Neural progenitor cell (in vitro differentiated cells): ENCODE results near the gene GASK1A. TPM values are rescaled to one million over a fixed set of nuclear protein-coding genes. Genes with fewer than 3 reads are reported as not detected.

Source experiments
- DNase-seq: peaks from one replicate; pipeline ENCODE4 v3.0.0-alpha.2; 2016; ENCODE audit warnings: low spot score
- H2AFZ ChIP-seq: fragments of 200-600 bp; sonication (generic); replicated peaks from 2 replicates; pipeline ENCODE4 v1.6.1; 2016; ENCODE audit warnings: antibody characterized with exemption
- H3F3A ChIP-seq: fragments of 200-600 bp; sonication (generic); 2 replicates; pipeline ENCODE4 v1.6.1; 2016; ENCODE audit warnings: antibody characterized with exemption, low read depth
- H3K27ac ChIP-seq: fragments of 200-600 bp; sonication (generic); 2 replicates; pipeline ENCODE4 v1.5.1; 2016; ENCODE audit warnings: mild to moderate bottlenecking
- H3K27me3 ChIP-seq: fragments of 200-600 bp; sonication (generic); 2 replicates; pipeline ENCODE4 v1.6.1; 2016; ENCODE audit warnings: mild to moderate bottlenecking, moderate library complexity
- H3K36me3 ChIP-seq: fragments of 200-600 bp; sonication (generic); 2 replicates; pipeline ENCODE4 v1.5.1; 2016
- H3K4me1 ChIP-seq: fragments of 200-600 bp; sonication (generic); 2 replicates; pipeline ENCODE4 v1.6.1; 2016; ENCODE audit warnings: mixed run types
- H3K4me2 ChIP-seq: fragments of 200-600 bp; sonication (generic); 2 replicates; pipeline ENCODE4 v1.6.1; 2016
- H3K4me3 ChIP-seq: fragments of 200-600 bp; sonication (generic); 2 replicates; pipeline ENCODE4 v1.5.1; 2016
- H3K79me2 ChIP-seq: fragments of 200-600 bp; sonication (generic); 2 replicates; pipeline ENCODE4 v1.6.1; 2016; ENCODE audit warnings: low read depth
- H3K9ac ChIP-seq: fragments of 200-600 bp; sonication (generic); 2 replicates; pipeline ENCODE4 v1.6.1; 2016
- H3K9me3 ChIP-seq: fragments of 200-600 bp; sonication (generic); 2 replicates; pipeline ENCODE4 v1.5.1; 2016; ENCODE audit warnings: low read depth
- H4K20me1 ChIP-seq: fragments of 200-600 bp; sonication (generic); 2 replicates; pipeline ENCODE4 v1.6.1; 2016; ENCODE audit warnings: low read depth
- H3K27ac Mint-ChIP-seq: 3 replicates; pipeline ENCODE4 v1.8.0; 2021; ENCODE audit warnings: mixed read lengths
- H3K27me3 Mint-ChIP-seq: 2 replicates; pipeline ENCODE4 v1.8.0; 2022; ENCODE audit warnings: low read depth, mild to moderate bottlenecking, inconsistent platforms, moderate library complexity, mixed read lengths; ENCODE audit not compliant: insufficient read depth
- H3K36me3 Mint-ChIP-seq: 3 replicates; pipeline ENCODE4 v1.8.0; 2021; ENCODE audit warnings: mixed read lengths
- H3K4me1 Mint-ChIP-seq: 3 replicates; pipeline ENCODE4 v1.8.0; 2021; ENCODE audit warnings: mixed read lengths
- H3K4me3 Mint-ChIP-seq: 3 replicates; pipeline ENCODE4 v1.8.0; 2021; ENCODE audit warnings: mild to moderate bottlenecking, moderate library complexity, mixed read lengths
- H3K9me3 Mint-ChIP-seq: 3 replicates; pipeline ENCODE4 v1.8.0; 2020; ENCODE audit warnings: mixed read lengths
- CTCF ChIP-seq: fragments of 200-600 bp; sonication (generic); IDR thresholded peaks from 2 replicates; pipeline ENCODE4 v1.5.1; 2017; ENCODE audit warnings: antibody characterized with exemption, mild to moderate bottlenecking
- EZH2 ChIP-seq: fragments of 200-600 bp; sonication (generic); IDR thresholded peaks from 2 replicates; pipeline ENCODE4 v1.6.1; 2017; ENCODE audit warnings: antibody characterized with exemption, mild to moderate bottlenecking, moderate library complexity
- EZH2phosphoT487 ChIP-seq: fragments of 200-600 bp; sonication (generic); IDR thresholded peaks from 2 replicates; pipeline ENCODE4 v1.6.1; 2017; ENCODE audit warnings: antibody characterized with exemption
- total RNA-seq: library from RNA; depleted of rRNA; stranded (reverse); fragments of >200 nt; gene quantifications from 2 replicates; pipeline ENCODE4 v1.2.3, GENCODE V29; 2015; ENCODE audit warnings: low replicate concordance

GASK1A gene
- total RNA-seq, 1 donor from 2014 or later = 3.9 TPM

- H3K9ac ChIP-seq = no peak overlapping the region
- H3K27me3 Mint-ChIP-seq = peaks cover 2% of the 10 kb centered on the region
- no peaks in the 10 kb centered on the region for H3K79me2 ChIP-seq
- no peaks in the 10 kb centered on the region for H3K4me1 ChIP-seq
- H3K36me3 ChIP-seq = no peaks in the 10 kb centered on the region
- no peaks in the 10 kb centered on the region for H3K4me1 Mint-ChIP-seq
- no peaks in the 10 kb centered on the region for H3K9me3 ChIP-seq
- no peak overlapping the region for H3K27ac ChIP-seq
- no peaks in the 10 kb centered on the region for H4K20me1 ChIP-seq
- no peaks in the 10 kb centered on the region for H3K9me3 Mint-ChIP-seq
- H3K4me2 ChIP-seq = no peak overlapping the region
- peaks cover 4% of the 10 kb centered on the region for H3K36me3 Mint-ChIP-seq
- no peak overlapping the region for H3K27ac Mint-ChIP-seq
- DNase-seq = no peak
- TF ChIP-seq EZH2phosphoT487 (no peak), EZH2 (no peak), CTCF (no peak)
- H3K4me3 ChIP-seq = no peak overlapping the region
- H3K4me3 Mint-ChIP-seq = no peak overlapping the region
- no peaks in the 10 kb centered on the region for H3K27me3 ChIP-seq
- no peaks in the 10 kb centered on the region for H3F3A ChIP-seq
- H2AFZ ChIP-seq = no peak overlapping the region
These were observed 94.7 kb downstream of the GASK1A start for GRCh38 chr3:43073836-43074220.

- H3K27ac Mint-ChIP-seq = no peak overlapping the region
- no peaks in the 10 kb centered on the region for H3K36me3 ChIP-seq
- H3K4me3 ChIP-seq = no peak overlapping the region
- H3K9me3 Mint-ChIP-seq = no peaks in the 10 kb centered on the region
- H3F3A ChIP-seq = no peaks in the 10 kb centered on the region
- no peaks in the 10 kb centered on the region for H3K9me3 ChIP-seq
- no peaks in the 10 kb centered on the region for H3K27me3 ChIP-seq
- no peak overlapping the region for H3K4me2 ChIP-seq
- no peak overlapping the region for H3K9ac ChIP-seq
- no peaks in the 10 kb centered on the region for H3K4me1 ChIP-seq
- no peaks in the 10 kb centered on the region for H3K79me2 ChIP-seq
- no peaks in the 10 kb centered on the region for H4K20me1 ChIP-seq
- H3K4me3 Mint-ChIP-seq = no peak overlapping the region
- peaks cover 7% of the 10 kb centered on the region for H3K36me3 Mint-ChIP-seq
- no peak overlapping the region for H2AFZ ChIP-seq
- H3K4me1 Mint-ChIP-seq = no peaks in the 10 kb centered on the region
- no peak overlapping the region for H3K27ac ChIP-seq
- DNase-seq = no peak
- TF ChIP-seq CTCF (no peak), EZH2 (no peak), EZH2phosphoT487 (no peak)
- peaks cover 2% of the 10 kb centered on the region for H3K27me3 Mint-ChIP-seq
These were observed 95.4 kb downstream of the GASK1A start for GRCh38 chr3:43074482-43074881.

GRCh38 chr3:43074901-43075689 lies 96.0 kb downstream of the GASK1A start:
- Histone ChIP-seq H3K27ac (no peak overlapping the region), H3K9ac (no peak overlapping the region), H3K4me1 (no peaks in the 10 kb centered on the region), H3K4me3 (no peak overlapping the region), H3K4me2 (no peak overlapping the region), H3K79me2 (no peaks in the 10 kb centered on the region), H3K36me3 (no peaks in the 10 kb centered on the region), H4K20me1 (no peaks in the 10 kb centered on the region), H3F3A (no peaks in the 10 kb centered on the region), H3K9me3 (no peaks in the 10 kb centered on the region), H3K27me3 (no peaks in the 10 kb centered on the region), H2AFZ (no peak overlapping the region)
- TF ChIP-seq EZH2phosphoT487 (no peak), CTCF (no peak), EZH2 (no peak)
- Mint-ChIP-seq H3K36me3 (peaks cover 11% of the 10 kb centered on the region), H3K27ac (no peak overlapping the region), H3K4me1 (no peaks in the 10 kb centered on the region), H3K4me3 (no peak overlapping the region), H3K9me3 (no peaks in the 10 kb centered on the region), H3K27me3 (peaks cover 2% of the 10 kb centered on the region)
- DNase-seq = no peak
